ENCODE results near the gene FAM149B1.
"Not testable (repeated sequence)": the region's sequence is repeated elsewhere in the genome, so short reads cannot be mapped to it uniquely, and the experiment has no call there.

Gene FAM149B1

DNA sequence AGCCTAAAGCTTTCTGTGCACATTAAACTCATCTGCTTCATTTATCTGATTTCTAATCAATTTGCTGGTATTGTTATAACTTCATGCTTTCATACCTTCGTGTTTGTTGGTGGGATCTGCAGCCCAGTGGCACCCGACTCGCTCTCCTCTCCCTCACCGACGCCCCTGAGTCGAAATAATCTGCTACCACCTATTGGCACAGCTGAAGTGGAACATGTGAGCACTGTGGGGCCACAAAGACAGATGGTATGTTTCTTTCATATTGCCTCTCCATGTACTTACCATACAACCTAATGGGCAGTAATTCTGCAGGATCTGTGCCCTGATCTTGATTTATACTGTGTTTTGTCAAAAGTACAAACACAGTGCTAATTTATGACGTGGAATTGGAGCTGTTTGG, 66.8 kb downstream of the FAM149B1 start:
- no peak for DNase-seq

DNA sequence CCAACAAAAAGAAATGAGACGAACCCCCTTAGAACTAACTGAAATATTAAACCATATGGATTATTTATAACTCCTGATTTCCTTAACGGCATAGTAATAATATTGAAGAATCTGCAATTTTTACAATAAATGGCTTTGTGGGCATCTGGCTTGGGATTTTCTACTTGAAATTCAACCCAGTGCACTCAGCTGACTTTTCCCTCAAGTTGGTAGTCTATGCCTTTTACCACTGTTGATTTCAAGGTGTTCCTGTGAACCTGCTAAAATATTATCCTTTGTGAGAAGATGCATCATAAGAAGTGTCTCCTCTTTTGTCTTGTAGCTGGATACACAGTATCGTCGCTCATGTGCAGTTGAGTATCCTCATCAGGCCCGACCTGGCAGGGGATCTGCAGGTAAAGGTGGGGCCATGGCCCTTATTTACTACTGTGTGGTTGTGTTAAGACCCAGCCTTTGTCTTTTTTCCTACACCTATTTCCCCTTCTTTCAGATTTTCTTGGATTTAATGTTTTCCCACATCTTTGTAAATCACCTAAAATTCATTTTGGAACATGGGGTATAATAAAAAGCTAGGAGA, 71.2 kb downstream of the FAM149B1 start:
- DNase-seq = no peak

DNA sequence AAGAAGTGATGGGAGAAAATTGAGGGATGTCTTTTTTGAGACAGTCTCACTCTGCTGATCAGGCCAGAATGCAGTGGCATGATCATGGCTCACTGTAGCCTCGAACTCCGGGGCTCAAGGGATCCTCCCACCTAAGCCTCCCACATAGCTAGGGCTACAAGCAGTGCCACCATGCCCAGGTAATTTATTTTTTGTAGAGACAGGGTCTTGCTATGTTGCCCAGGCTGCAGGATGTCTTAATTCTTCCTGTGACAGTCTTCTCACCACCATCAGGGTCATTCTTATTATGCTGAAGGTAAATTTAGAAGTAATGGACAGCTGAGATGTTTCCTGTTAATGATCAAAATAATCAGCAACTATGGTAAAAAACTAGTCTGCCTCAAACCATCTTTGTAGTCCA, 72.0 kb downstream of the FAM149B1 start:
- no peak for DNase-seq

DNA sequence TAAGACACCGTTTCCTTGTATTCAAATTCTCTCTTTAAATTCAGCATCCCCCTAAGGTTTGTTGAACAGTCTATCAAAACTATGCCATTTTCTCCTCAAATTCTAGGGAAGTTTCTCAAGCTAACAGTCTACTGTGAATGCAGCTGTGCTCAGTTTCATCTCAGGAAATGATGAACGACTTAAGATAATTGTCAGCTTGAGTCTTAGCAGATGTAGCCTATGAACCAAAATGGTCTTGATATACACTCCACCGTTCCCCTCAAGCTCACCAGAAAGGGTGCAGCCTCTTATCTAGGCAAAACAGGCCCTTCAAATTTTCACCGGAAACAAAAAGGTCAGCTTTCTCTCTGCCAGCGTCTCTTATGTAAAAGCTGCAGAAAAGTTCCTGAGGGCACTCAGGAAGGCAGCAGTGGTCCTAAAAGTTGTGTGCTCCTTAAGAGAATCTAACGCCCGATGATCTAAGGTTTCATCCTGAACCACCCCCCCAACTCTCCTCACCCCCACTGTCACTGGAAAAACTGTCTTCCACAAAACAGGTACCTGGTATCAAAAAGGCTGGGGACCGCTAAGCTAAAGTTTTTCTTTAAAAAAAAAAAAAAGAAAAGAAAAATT, 77.1 kb downstream of the FAM149B1 start:
- no peak for DNase-seq

DNA sequence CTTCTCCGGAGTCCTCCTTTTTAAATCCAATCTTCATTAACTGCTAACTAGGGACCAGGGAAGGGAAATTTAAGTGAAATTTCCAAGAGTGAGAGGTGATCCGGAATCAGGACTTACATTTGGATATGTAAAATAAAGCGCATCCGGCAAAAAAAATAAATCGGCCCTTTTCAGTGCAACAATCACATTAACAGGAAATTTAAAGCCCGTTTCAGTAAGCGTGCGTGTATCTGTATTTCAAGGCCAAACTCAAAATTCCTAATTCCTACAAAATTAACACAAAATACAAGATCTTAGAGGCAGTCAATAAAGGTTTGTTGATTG, 78.4 kb downstream of the FAM149B1 start:
- no peak for DNase-seq

DNA sequence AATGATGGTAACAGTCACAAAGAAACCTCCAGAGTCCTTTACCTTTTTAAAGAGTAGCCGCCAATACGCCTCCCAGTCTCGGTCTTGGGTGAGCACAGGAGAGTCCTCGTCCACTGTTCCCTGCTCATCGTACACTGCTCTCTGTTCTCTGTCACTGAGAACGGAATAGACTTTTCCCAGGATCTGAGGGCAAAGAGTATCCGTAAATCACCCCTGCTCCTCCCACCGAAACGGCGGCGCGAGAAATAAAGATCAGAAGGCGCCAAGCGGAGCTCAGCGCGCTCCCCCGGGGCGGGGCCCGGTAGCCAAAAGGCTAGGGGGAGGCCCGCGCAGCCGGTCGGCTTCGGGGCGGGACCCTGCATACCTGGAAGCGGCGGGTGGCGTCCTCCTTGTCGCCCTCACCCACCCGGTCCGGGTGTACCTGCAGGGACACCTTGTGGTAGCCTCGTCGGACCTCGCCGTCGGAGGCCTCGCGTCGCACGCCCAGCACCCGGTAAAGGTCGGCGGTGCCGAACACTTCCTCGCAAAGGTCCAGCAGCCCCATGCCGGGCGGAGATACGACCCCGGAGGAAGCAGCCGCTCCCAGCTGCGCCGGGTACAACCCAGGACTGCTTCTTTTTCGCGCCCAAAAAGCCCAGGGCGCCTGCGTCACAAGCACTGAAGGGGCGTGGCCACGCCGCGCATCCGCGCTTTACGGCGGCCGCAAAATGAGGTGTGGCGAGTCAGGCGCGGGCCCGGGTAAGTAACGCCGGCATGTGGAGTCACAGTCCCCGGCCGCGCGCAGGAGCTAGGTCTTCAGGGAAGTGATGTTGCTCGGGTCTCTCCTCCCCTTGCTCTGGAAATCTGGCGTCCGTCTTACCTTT, 79.0 kb downstream of the FAM149B1 start, which contains the start of gene DNAJC9:
Gene DNAJC9 (minus strand): TSS at position 610 of the 863 bp plus-strand sequence. CDS start 66 bp downstream, at position 544.
- DNase-seq = peak; percentile 97

DNA sequence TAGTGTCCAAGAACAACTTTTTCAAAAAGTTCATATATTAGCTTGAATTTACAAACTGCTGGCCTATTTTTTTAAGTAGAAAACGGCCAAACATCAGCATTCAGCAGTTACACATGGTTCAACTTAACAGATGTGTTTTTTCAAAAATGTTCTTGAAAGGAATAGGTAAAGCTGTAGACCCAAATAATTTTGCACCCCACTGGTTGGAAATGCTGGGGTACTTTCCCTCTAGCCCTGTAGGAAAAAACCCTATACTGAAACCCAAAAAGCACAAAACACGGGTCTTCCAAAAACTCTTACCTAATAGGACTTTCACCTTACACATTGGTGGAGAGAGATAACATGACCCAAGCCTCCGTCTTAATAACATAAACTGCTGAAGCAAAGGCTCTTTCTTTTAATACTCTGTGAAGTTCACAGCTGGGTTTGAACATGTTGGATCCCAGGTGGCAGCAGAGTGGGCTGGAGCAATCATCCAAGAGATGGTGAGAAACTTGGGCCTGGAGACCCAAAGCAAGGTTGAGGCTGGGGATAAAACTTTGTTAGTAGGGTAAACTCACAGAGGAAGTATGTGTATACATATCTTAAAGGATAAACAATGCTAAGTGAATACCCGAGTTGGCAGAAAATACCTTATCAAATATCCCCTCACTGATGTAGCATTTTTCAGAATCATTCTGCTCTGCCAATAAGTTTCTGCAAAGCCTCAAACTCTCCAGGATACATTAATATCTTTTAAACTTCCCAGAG, 79.8 kb downstream of the FAM149B1 start:
- no peak for DNase-seq

DNA sequence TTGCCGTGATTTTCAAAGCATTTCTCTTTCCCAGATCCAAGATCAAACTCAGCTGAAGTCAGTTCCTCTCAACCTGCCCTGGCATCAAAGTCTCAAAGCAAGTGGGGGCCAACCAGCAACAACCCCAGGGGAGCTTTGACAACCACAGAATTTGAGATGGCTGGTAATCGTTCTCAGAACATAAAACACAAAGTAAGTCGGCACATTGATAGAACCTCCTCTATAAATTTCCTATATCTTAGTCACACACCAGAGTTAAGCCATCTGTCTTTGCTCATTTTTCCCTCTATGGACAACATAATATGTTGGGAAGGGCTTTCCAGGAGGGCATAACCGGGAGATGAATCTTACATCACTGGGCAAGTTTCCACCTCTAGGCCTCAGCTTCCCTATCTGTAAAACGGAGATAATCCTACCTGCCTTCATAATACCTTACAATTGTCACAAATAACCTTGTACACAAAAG, 80.4 kb downstream of the FAM149B1 start:
- DNase-seq = no peak

DNA sequence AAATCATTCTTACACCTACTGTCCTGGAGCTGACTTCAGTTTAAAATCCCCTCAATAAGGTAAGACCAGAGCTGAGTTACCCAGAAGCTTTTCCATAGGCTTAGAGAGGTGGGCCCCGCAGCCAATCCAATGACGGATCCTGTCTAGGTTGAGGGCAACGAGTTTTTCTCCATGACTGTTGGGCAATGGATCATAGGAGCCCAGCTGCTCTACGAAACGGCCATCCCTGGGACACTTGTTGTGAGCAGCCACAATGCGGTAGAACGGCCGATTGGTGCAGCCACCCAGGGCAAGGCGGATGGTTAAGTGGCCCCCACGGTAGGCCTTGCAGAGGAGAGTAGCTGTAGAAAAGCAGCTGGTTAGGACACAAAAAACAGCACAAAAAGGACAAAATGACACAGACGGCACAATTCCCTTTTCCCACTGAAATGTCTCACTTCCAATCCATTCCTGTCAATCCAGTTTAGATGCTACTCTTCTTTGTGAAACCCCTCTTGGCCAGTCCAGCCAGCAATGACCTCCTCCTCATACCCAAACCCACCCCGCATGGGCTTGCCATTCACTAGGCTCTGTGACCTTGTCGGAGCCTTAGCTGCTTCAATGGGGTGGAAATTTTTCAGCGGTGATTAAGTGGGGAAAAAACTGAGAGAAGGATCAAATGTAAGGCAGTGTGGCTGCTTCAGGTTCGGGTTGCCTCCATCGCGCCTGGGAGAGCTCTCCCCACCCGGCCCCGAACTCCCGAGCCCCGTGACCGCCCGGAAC, 83.9 kb downstream of the FAM149B1 start:
- no peak for DNase-seq

DNA sequence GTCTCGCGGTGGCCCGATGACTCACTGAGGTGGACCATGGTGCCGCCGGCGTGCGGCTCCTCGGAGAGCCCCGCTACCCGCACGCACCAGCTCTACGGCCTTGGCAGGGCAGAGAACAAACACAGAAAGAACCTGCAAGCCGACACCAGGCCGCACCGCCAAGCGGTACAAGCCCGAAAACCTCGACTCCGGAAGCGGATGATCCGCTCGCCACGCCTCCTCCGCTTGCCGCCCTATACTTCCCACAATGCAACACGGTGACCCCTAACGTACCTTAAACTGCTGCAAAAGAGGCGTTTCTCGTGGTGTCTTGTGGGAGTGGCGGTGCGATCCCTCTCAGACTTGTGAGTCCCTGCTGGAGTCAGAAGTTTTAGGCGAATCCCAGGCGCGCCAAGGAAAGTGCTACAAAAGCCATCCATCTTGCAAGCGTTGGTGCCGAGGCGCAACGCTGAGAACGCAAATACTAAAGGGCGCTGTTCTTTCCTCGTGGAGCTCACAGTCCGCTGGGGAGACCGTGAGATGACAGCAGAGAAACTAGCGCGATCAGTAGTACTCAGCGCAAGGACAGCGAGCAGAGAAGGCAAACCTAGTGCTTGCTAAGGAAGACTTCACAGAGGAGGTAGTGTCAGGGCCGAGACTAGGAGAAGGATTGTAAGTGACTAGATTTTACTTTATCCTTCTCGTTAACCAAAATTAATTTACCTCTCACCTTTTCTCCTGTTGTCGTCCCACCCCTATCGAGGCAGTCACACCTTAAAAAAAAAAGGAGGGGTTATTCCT, 84.7 kb downstream of the FAM149B1 start, which contains the start of gene MRPS16:
Gene MRPS16 (minus strand): TSS at position 200 of the 780 bp plus-strand sequence. CDS start 162 bp downstream, at position 38.
- DNase-seq = peak; percentile 97

DNA sequence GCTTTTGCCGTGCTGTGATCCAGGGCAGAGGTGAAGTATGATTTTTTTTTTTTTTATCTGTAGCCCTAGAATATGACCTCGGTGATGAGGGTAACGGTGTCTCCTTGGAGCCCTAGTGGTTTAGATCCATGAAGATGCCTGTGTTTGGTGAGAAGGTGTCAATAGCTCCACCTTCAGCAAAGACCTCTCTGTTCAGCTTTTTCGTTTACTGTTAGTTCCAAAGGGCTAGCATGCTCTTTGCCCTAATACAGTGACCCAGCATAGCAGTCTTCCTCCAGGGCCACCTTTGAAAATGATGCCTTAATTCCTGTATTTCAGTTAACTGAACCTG, 85.3 kb downstream of the FAM149B1 start:
- DNase-seq = no peak

DNA sequence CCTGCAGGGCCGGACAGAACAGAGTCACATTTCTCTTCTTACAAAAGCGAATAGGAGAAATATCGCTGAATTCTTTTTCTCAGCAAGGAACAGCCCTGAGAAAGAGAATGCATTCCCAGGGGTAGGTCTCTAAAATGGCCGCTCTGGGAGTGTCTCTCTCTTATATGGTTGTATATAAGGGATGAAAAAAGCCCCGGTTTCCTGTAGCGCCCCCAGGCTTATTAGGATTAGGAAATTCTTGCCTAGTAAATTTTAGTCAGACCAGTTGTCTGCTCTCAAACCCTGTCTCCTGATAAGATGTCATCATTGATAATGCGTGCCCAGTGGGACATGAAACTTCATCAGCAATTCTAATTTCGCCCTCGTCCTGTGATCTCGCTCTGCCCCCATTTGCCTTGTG, 90.7 kb downstream of the FAM149B1 start:
- not testable (repeated sequence) for DNase-seq

DNA sequence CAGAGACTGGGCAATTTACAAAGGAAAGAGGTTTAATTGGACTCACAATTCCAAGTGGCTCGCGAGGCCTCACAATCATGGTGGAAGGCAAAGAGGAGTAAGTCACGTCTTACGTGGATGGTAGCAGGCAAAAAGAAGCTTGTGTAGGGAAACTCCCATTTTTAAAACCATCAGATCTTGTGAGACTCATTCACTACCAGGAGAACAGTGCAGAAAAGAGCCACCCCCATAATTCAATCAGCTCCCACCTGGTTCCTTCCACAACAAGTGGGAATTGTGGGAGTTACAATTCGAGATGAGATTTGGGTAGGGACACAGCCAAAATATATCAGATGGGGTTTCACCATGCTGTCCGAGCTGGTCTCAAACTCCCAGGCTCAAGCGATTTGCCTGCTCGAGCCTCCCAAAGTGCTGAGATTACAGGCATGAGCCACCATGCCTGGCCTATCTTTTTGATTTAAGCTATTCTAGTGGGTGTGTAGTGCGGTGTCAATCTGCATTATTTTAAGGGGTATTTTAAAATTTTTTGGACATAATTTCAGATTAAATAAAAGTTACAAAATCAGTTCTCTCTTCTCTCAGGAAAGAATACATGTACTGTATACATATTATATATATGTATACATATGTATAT, 93.6 kb downstream of the FAM149B1 start:
- no peak for DNase-seq

DNA sequence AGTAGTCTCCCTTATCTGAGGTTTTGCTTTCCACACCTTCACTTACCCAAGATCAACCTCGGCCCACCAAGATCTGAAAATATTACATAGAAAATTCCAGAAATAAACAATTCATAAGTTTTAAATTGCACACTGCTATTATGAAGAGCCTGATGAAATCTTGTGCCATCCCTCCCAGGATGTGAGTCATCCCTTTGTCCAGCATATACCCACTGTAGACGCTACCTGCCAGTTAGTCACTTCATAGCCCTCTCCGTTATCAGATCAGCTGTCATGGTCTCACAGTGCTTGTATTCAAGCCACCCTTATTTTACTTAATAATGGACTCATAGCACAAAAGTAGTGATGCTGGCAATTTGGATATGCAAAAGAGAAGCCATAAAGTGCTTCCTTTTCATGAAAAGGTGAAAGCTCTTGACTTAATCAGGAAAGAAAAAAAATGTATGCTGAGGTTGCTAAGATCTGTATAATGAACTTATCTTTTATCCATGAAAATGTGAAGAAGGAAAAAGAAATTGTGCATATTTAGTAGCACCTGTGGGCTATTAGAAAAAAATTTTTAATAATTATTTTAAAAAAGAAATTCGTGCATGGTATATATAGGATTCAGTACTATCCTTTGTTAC, 94.3 kb downstream of the FAM149B1 start:
- DNase-seq = no peak

DNA sequence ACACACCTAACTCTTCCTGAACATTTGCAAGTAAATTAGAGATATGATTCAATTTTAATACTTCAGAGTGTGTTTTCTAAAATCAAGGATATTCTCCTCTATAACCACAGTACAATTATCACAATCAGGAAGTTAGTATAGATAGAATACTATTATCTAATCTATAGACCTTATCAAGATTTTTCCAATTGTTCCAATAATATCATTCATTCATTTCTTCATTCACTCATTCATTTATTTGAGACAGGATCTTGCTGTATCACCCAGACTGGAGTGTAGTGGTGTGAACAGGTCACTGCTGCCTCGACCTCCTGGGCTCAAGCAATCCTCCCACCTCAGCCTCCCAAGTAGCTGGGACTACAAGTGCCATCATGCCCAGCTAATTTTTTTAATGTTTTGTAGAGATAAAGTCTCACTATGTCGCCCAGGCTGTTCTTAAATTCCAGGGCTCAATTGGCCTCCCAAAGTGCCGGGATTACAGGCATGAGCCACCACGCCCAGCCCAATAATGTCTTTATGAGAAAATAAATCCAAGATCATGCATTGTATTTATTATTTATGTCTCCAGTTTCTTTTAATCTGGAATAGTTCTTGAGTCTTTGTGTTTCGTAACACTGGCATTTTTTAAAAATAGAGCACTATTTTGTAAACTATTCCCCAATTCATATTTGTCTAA, 95.1 kb downstream of the FAM149B1 start:
- DNase-seq = no peak

DNA sequence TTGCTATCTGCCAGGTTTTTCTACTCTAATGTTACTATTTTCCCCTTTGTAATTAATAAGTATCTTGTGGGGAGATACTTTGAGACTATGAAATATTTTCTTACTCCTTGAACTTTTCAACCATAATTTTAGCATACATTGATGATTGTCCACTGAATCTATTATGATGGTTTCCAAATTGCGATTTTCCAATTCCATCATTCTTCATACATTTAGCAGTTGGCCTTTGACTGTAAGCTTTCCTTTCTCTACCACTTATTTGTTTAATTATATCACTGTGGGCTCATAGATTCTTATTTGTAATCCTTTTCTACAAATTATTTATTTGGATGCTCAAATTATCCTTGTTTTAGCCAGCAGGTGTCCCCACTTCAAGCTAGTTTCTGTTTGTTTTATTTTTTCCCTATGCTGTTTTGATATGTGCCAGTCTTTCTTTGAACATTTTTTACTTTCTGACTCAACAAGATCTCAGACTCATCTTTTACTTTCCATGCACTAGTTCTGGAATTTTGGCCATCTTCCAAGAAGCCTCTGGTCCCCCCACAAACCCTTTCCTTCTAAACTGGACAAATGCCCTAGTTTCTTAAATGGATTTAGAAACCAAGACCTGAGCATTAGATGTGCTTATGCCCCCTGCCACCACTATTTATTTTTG, 95.9 kb downstream of the FAM149B1 start:
- no peak for DNase-seq

DNA sequence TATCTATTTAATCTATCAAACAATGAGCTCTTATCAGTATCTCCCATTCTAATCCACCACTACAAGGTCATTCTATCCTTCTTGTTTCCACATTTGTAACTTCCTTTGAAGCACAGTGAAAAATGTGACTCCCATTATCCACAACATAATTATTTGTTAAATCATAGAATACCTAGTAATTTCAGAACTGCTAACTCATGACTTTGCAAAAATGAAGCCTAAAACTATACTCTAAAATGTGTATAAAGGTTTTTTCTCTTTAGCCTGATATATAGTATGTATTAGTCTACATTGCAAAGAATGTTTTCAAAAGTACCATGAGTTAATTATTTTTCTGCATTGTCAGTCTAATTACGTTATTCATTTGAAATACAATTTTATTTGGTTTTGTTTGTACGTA, 96.5 kb downstream of the FAM149B1 start:
- DNase-seq = no peak

DNA sequence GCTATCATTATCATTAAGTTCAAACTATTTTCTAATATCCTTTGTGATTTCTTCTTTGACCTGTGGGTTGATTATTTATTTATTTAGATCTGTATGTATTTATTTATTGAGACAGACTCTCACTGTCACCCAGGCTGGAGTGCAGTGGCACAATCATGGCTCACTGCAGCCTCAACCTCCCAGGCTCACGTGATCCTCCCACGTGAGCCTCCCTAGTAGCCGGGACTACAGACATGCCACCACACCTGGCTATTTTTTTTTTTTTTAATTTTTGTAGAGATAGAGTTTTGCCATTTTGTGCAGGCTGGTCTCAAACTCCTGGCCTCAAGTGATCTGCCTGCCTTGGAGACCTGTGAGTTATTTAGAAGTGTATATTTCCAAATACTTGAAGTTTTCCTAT, 113.2 kb downstream of the FAM149B1 start:
- DNase-seq = no peak

DNA sequence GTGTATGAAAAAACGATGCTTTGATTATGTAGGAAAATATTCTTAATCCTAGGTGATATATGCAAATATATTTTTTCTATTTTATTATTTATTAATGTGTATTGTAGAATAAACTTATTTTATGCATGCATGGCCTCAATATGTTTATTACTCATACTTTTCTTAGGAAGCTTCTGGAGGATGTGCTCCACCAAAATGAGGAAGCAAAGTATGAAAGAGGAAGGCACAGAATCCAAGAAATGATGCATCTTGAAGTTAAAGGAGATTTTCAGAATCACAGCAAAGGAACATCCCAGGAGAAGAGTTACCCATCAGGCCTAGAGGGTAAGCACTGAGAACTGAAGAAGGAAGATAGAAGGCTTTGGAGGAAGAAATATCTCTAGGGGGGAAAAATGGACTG, 119.5 kb downstream of the FAM149B1 start:
- DNase-seq = no peak

DNA sequence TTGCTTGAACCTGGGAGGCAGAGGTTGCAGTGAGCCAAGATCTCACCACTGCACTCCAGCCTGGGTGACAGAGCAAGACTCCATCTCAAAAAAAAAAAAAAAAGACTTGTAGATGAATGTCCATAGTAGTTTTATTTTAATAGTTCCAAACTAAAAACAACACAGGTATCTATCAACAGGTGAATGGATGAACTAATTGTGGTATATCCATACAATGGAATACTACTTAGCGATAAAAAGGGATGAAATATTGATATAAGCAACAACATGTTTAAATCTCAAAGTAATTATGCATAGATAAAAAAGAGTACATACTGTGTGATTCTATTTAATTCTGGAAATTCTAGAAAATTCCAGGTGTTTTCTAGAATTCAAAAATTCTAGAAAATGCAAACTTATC, 122.0 kb downstream of the FAM149B1 start:
- no peak for DNase-seq

Measured in right hindlimb (tissue), 1 donor.